ENCODE results near the gene BMP8B. TPM values are rescaled to one million over a fixed set of nuclear protein-coding genes. Genes with fewer than 3 reads are reported as not detected.
A peak's percentile ranks its signal among the peaks of the same experiment; 100 is the strongest.
"Not testable (repeated sequence)": the region's sequence is repeated elsewhere in the genome, so short reads cannot be mapped to it uniquely, and the experiment has no call there.

BMP8B gene, protein sequence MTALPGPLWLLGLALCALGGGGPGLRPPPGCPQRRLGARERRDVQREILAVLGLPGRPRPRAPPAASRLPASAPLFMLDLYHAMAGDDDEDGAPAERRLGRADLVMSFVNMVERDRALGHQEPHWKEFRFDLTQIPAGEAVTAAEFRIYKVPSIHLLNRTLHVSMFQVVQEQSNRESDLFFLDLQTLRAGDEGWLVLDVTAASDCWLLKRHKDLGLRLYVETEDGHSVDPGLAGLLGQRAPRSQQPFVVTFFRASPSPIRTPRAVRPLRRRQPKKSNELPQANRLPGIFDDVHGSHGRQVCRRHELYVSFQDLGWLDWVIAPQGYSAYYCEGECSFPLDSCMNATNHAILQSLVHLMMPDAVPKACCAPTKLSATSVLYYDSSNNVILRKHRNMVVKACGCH
- under 1 TPM; 0.23 to 0.30 (median 0.24) TPM for total RNA-seq

DNA sequence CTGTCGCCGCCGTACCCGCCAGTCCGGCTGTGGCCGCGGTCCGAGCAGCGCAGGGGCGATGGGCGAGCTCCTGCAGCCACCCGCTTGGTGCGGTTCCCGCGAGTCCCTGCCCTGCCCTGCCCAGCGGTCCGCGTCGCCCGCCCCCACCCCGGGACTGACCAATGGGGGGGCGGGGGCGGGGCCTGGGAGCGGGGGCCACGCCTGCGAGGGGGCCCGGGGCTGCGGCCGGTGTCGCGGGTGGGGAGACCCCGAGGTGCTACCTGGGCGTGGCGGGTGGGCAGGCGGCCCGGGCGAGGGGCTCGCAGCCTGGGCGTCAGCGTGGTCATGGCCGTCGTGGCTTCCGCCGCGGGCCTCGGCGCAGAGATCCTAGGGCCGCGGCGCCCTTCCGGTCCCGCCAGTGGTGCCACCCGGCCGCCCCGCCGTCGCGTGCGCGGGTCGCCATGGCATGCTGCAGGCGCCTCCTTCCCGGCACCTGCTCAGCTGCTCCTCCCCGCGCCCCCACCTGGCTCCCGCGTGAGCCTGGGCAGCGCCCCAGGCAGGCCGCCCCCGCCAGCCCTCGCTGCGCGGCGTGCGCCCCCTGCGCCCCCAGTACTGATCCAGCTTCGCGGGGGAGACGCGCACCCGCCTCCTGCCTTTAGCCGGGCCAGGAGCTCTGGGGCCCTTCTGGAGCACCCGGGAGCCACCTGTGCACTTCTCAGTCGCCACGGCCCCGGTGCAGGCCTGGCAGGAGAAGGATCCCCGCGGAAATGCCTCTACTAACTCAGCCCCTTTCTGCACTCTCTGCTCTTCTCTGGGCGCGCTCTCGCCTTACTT is at the start of gene BMP8B:
BMP8B (minus strand) TSS at position 108 of the 813 bp plus-strand sequence. CDS start 380 bp downstream, outside the sequence.
- peak; percentile 78 for ATAC-seq
- H3K4me3 Mint-ChIP-seq, result peak within 1 kb of the TSS; percentile 72
- no peaks in the 10 kb centered on the region for H3K9me3 Mint-ChIP-seq

DNA sequence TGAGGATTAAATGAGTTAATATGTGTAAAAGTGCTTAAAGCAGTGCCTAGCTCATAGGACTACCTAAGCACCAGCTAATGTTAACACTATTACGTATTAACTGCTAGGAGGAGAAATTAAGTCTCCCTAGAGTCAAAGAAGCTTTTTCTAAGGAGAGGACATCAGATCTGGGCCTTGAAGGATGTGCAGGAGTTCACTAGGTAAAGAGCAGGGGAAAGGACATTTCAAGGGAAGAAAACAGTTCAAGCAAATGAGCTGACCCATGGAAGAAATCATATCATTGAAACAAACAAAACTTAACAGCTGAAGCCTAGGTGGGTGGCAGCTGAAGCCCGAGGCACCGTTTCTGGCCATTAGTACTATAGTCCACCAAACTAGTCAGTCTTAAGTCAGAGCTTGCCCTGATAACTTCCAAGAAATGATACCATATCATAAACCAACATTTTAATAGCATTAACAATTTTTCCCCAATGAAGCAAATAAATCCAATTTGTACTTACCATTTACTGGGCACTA is 48.0 kb upstream of the BMP8B start:
- no peaks in the 10 kb centered on the region for H3K9me3 Mint-ChIP-seq
- ATAC-seq (no peak), DNase-seq (no peak)
- no peaks in the 10 kb centered on the region for H3K27me3 Mint-ChIP-seq (ENCODE audit: low read depth)
- H3K4me3 Mint-ChIP-seq, result no peak overlapping the region
- peaks cover 10% of the 10 kb centered on the region for H3K4me1 Mint-ChIP-seq (ENCODE audit: low read depth)
- peaks cover 22% of the 10 kb centered on the region for H3K36me3 Mint-ChIP-seq (ENCODE audit: insufficient read depth)

More for the DNA sequence above, at the start of gene BMP8B:
- Mint-ChIP-seq H3K27me3 (ENCODE audit: low read depth) (peaks cover 19% of the 10 kb centered on the region), H3K36me3 (ENCODE audit: insufficient read depth) (no peaks in the 10 kb centered on the region), H3K4me1 (ENCODE audit: low read depth) (peaks cover 11% of the 10 kb centered on the region)
- DNase-seq, result peak; percentile 20

DNA sequence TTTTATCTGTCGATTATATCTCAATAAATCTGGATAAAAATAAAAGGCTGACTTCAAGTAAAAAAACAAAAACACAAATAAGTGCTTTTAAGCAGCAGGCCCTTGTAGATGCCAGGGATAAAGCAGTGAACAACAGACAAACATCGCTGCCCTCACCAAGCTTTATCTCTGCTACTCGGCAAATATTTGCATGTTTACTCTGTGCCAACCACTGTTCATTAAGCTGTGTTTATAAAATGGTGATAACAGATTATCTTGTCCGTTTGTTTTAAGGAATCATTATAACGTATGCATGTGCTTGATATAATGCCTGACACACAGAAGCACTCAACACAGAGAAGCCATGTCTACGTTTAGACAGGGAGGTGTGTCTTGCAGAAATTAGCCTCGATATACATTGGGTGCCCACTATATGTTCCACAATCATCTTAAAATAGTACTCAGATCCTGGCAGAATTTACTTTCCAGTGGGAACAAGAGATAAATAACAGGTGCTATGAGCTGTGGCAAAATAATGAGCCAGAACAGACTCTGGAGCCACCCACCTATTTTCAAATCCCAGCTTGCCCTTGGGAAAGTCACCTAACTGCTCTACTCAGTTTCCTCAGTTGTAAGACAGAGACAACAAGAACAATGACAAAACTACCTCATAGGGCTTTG is 47.4 kb upstream of the BMP8B start:
- no peaks in the 10 kb centered on the region for H3K9me3 Mint-ChIP-seq
- no peak for DNase-seq
- no peak overlapping the region for H3K4me3 Mint-ChIP-seq
- peaks cover 16% of the 10 kb centered on the region for H3K36me3 Mint-ChIP-seq (ENCODE audit: insufficient read depth)
- ATAC-seq, result no peak
- peaks cover 4% of the 10 kb centered on the region for H3K4me1 Mint-ChIP-seq (ENCODE audit: low read depth)
- no peaks in the 10 kb centered on the region for H3K27me3 Mint-ChIP-seq (ENCODE audit: low read depth)

DNA sequence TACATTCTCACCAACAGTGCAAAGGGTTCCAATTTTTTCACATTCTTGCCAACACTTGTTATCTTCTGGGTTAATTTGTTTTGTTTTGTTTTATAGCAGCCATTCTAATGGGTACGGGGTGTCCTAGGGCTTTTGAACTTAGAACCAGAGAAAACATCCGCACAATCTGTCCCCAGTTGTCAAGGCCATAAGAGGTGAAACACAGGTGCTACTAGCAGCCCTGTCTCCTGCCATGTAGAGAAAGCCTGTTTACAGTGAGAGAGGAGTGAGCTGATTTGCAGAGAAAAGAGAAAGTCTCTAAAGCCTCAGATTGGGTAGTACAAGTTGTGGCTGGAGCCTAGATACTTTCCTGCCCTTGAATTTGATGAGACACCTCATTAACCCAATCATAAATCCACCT is 46.4 kb upstream of the BMP8B start:
- no peak for DNase-seq
- no peak overlapping the region for H3K4me3 Mint-ChIP-seq
- H3K27me3 Mint-ChIP-seq (ENCODE audit: low read depth), result peaks cover 5% of the 10 kb centered on the region
- peaks cover 12% of the 10 kb centered on the region for H3K36me3 Mint-ChIP-seq (ENCODE audit: insufficient read depth)
- no peaks in the 10 kb centered on the region for H3K9me3 Mint-ChIP-seq
- no peak for ATAC-seq
- no peaks in the 10 kb centered on the region for H3K4me1 Mint-ChIP-seq (ENCODE audit: low read depth)

DNA sequence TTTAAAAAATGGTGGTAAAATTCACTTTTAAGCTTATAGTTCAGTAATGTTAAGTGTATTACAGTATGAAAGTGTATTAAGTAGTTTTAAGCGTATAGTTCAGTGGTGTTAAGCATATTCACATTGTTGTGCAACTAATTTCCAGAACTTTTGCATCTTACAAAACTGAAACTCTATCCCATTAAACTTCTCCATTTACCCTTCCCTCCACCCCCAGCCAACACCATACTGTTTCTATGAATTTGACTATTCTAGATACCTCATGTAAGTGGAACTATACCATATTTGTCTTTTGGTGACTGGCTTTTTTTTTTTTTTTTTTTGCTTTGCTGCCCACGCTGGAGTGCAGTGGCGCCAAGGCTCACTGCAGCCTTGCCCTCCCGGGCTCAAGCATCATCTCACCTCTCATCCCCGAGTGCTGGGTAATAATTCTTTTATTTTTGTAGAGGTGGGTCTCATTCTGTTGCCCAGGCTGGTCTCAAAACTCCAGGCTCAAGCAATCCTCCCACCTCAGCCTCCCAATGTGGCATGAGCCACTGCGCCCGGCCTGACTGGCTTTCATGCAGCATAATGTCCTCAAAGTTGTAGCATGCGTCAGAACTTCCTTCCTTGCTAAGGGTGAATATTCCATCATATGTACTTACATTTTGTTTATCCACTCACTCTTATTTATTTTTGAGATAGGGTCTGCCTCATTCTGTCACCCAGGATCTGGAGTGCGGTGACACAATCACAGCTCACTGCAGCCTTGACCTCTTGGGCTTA is 45.1 kb upstream of the BMP8B start:
- Mint-ChIP-seq H3K4me3 (no peak overlapping the region), H3K27me3 (ENCODE audit: low read depth) (peaks cover 5% of the 10 kb centered on the region), H3K9me3 (no peaks in the 10 kb centered on the region), H3K4me1 (ENCODE audit: low read depth) (no peaks in the 10 kb centered on the region), H3K36me3 (ENCODE audit: insufficient read depth) (peaks cover 5% of the 10 kb centered on the region)
- no peak for DNase-seq
- no peak for ATAC-seq

DNA sequence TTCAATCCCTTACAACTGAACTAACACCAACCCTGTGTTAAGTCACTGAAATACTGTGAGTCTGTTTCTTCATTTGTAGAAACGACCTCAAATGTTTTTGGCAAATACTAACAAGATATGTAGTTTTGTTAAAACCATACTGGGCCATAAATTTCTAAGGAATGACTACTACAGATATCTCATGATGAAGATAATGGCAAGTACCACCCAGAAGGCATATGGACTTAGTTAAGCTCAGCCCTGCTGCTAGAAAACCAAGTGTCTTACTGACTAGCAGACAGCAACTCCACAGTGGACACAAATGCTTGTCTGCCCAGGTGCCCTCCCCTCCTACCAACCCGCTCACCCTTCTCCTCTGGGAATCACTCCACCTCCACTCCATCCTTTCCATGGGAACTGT is 44.5 kb upstream of the BMP8B start:
- H3K27me3 Mint-ChIP-seq (ENCODE audit: low read depth), result peaks cover 7% of the 10 kb centered on the region
- ATAC-seq (no peak), DNase-seq (no peak)
- peaks cover 5% of the 10 kb centered on the region for H3K36me3 Mint-ChIP-seq (ENCODE audit: insufficient read depth)
- H3K4me1 Mint-ChIP-seq (ENCODE audit: low read depth), result no peaks in the 10 kb centered on the region
- no peak overlapping the region for H3K4me3 Mint-ChIP-seq
- H3K9me3 Mint-ChIP-seq, result no peaks in the 10 kb centered on the region

DNA sequence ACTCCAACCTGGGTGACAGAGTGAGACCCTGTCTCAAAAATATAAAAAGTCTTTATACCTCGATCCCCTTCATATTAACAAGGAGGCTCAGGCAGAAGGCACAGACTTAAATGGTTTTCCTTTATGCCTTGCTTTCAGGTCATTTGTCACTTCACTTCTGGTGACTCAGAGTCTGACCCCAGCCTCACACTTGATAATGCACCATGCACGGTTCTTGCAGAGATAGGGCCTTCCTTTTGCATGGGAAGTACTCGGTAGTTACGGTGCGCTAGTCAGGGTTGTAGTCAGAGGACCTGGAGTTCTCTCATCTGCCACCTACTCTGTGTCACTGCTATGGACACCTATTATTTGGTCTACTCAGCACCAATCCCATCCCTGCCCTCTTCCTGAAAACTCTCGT is 43.6 kb upstream of the BMP8B start:
- ATAC-seq, result no peak
- Mint-ChIP-seq H3K4me1 (ENCODE audit: low read depth) (no peaks in the 10 kb centered on the region), H3K36me3 (ENCODE audit: insufficient read depth) (peaks cover 4% of the 10 kb centered on the region), H3K27me3 (ENCODE audit: low read depth) (peaks cover 7% of the 10 kb centered on the region), H3K9me3 (no peaks in the 10 kb centered on the region), H3K4me3 (no peak overlapping the region)
- DNase-seq, result no peak

DNA sequence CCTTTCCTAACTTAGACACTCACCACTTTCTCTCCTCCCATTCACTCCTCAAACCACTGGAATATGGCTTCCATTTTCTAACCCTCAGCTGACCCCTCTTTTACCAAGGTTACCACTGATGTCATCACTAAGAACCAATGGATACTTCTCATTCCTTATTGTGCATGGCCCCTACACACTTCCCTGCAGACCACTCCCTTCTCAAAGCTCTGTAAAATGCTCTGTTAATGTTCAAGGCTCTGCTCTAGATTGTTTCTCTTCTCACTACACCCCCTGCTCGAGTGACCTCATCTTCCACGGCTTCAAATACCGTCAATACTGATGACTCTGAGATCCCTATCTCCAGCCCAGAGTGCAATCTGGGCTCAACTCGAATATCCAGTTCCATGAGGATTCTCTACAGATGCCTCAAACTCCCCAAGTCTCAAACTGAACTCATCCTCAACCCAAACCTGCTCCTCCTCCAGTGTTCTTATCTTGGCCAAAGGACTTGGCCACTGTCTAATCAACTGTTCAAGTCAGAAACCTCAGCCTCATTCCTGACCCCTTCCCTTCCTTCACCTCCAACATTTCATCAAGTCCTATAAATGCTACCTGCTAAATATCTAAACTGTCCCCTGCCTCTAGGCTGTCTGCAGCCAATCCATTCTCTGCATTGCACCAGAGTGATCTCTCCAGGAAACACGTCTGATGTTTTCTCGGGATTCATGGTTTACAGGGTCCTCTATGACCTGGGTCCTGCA is 41.3 kb upstream of the BMP8B start:
- Mint-ChIP-seq H3K4me1 (ENCODE audit: low read depth) (no peaks in the 10 kb centered on the region), H3K9me3 (no peaks in the 10 kb centered on the region), H3K36me3 (ENCODE audit: insufficient read depth) (no peaks in the 10 kb centered on the region), H3K27me3 (ENCODE audit: low read depth) (peaks cover 9% of the 10 kb centered on the region), H3K4me3 (no peak overlapping the region)
- DNase-seq (no peak), ATAC-seq (no peak)

DNA sequence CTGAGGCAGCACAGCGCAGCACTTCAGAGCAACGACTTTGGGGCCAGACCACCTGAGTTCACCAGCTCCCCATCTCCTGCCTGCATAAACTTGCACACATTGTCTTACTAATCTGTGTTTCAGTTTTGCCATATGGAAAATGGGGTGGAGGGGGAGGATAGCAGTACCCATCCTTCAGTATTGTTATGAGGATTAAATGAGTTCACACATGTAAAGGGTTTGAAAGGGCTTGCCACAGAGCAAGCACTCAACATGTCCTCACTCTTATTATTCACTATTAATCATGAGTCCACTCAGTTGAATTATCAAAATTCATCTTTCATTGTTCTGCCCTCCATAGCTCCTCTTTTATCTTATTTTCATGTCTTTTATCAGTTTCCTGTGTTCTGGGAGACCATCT is 40.1 kb upstream of the BMP8B start:
- no peaks in the 10 kb centered on the region for H3K9me3 Mint-ChIP-seq
- DNase-seq (no peak), ATAC-seq (no peak)
- H3K4me1 Mint-ChIP-seq (ENCODE audit: low read depth), result no peaks in the 10 kb centered on the region
- no peaks in the 10 kb centered on the region for H3K36me3 Mint-ChIP-seq (ENCODE audit: insufficient read depth)
- peaks cover 9% of the 10 kb centered on the region for H3K27me3 Mint-ChIP-seq (ENCODE audit: low read depth)
- no peak overlapping the region for H3K4me3 Mint-ChIP-seq

DNA sequence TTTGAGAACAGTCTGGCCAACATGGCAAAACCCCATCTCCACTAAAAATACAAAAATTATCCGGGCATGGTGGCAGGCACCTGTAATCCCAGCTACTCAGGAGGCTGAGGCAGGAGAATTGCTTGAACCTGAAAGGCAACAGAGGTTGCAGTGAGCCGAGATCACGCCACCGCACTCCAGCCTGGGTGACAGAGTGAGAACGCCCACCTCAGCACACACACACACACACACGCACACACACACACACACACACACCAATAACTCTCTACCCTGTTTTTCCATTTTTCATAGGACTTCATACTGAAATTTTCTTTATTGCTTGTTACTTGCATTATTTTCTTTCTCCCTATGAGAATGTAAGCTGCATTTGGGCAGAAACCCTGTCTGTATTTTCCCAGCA is 39.6 kb upstream of the BMP8B start:
- not testable (repeated sequence) for H3K27me3 Mint-ChIP-seq (ENCODE audit: low read depth); H3K36me3 Mint-ChIP-seq (ENCODE audit: insufficient read depth); H3K4me3 Mint-ChIP-seq; DNase-seq; H3K4me1 Mint-ChIP-seq (ENCODE audit: low read depth); H3K9me3 Mint-ChIP-seq; ATAC-seq

DNA sequence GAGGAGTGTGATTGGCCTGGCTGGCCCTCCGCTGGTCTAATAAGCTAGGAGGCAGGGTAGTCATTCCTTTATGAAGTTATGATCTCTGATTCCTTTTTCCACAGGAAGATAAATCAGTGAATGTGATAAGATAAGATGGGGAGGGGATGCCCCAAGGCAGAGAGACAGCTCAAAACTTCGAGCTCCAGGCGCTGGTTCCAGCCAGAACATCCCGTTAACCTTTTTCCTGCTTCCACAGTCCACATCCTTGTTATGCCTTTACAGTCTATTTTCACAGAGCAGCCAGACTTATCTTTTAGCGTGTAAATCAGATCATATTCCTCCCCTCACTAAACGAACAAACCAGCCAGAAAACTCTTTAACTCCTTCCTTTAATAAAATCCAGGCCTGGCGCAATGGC is 38.5 kb upstream of the BMP8B start:
- Mint-ChIP-seq H3K36me3 (ENCODE audit: insufficient read depth) (no peaks in the 10 kb centered on the region), H3K27me3 (ENCODE audit: low read depth) (peaks cover 9% of the 10 kb centered on the region), H3K4me1 (ENCODE audit: low read depth) (no peaks in the 10 kb centered on the region), H3K4me3 (no peak overlapping the region), H3K9me3 (no peaks in the 10 kb centered on the region)
- DNase-seq (no peak), ATAC-seq (no peak)

DNA sequence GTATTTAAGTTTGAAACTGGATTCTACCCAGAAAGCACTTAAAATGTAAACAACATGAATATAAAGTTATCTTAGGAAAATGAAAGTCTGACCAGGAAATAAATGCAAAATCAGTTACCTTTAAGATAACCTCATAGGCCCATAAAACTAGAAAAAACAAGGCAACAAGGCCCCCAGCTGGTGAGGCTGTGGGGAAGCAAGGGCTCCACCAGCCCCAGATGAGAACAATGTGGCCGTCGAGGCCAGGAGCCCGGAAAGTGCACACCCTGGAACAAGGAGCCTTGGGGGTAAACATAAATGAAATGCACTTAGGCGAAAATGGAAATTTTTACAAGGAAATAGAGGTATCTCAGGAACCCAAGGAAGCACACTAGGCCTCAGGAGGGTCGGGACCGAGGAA is 37.9 kb upstream of the BMP8B start:
- Mint-ChIP-seq H3K4me3 (no peak overlapping the region), H3K4me1 (ENCODE audit: low read depth) (no peaks in the 10 kb centered on the region), H3K27me3 (ENCODE audit: low read depth) (peaks cover 9% of the 10 kb centered on the region), H3K9me3 (no peaks in the 10 kb centered on the region), H3K36me3 (ENCODE audit: insufficient read depth) (no peaks in the 10 kb centered on the region)
- DNase-seq (no peak), ATAC-seq (no peak)

DNA sequence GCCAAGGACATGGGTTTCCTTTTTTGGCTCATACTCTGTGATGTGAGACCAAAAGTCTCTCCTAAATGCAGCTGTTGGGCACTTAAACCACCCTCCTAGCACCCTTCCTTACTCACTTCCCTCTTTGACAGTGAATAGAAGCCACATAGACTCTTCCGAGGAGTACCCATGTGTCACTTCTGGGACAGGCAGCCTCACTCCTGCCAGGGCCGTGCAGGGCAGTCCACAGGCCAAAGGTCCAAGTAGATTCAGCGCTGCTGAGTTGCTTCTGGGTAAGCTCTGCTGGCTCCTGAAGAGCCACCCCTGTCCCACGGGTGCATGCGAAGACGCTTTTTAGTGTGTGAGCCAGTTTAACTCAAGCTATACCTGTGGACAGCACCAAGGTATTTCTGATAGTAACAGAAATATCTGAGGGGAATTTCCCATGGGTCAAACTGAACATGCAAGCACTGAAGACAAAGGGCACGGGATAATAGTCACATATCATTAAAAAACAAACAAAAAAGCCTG is 36.8 kb upstream of the BMP8B start:
- Mint-ChIP-seq H3K9me3 (no peaks in the 10 kb centered on the region), H3K4me1 (ENCODE audit: low read depth) (no peaks in the 10 kb centered on the region), H3K4me3 (no peak overlapping the region), H3K27me3 (ENCODE audit: low read depth) (peaks cover 11% of the 10 kb centered on the region), H3K36me3 (ENCODE audit: insufficient read depth) (no peaks in the 10 kb centered on the region)
- ATAC-seq (no peak), DNase-seq (no peak)
